GM12874 (cell line): ENCODE data around the gene LIN28B.

ENCODE experiments used
- CTCF ChIP-seq: IDR thresholded peaks from 2 replicates; pipeline ENCODE4 v1.5.1; 2011; ENCODE audit warnings: low read depth, mild to moderate bottlenecking, control low read depth, low read length, moderate library complexity; ENCODE audit not compliant: insufficient read depth

Gene LIN28B

GRCh38 chr6:105078386-105078708 is 121.4 kb downstream of the LIN28B start:
- TF ChIP-seq CTCF = no peak

GRCh38 chr6:105080279-105080678 is 123.4 kb downstream of the LIN28B start:
- TF ChIP-seq CTCF = no peak

- peak; percentile 63 for TF ChIP-seq CTCF
Measured at GRCh38 chr6:105087571-105088211, 130.8 kb downstream of the LIN28B start.

GRCh38 chr6:105091140-105091829 is 134.4 kb downstream of the LIN28B start:
- TF ChIP-seq CTCF = no peak

GRCh38 chr6:105094133-105094640 is 137.3 kb downstream of the LIN28B start:
- no peak for TF ChIP-seq CTCF

GRCh38 chr6:105095139-105095538 is 138.2 kb downstream of the LIN28B start:
- TF ChIP-seq CTCF = no peak

GRCh38 chr6:105097288-105097687 is 140.4 kb downstream of the LIN28B start:
- TF ChIP-seq CTCF = no peak
